BJ (cell line): ENCODE data around the gene TECPR2. TPM values are rescaled to one million over a fixed set of nuclear protein-coding genes. Genes with fewer than 3 reads are reported as not detected.

Experiments
- CTCF ChIA-PET: fragments of 350-600 bp; formaldehyde crosslinking; extraction: SDS; loops from one replicate; lab custom pipeline; 2021; ENCODE audit warnings: antibody characterized with exemption, inconsistent platforms; lab: Yijun Ruan, JAX
- POLR2A ChIA-PET: fragments of 300-600 bp; sonication (Branson Sonifier 250); formaldehyde crosslinking; extraction: SDS; loops from one replicate; lab custom pipeline; 2021; ENCODE audit warnings: antibody characterized with exemption; lab: Charles Lee
- DNase-seq: peaks from one replicate; pipeline ENCODE4 v3.0.0-alpha.2; 2011; ENCODE audit warnings: low read depth
- H3K27me3 ChIP-seq: 2 replicates; pipeline ENCODE4 v1.6.0; 2011; ENCODE audit warnings: low read length; ENCODE audit not compliant: control insufficient read depth, insufficient read depth
- H3K36me3 ChIP-seq: 2 replicates; pipeline ENCODE4 v1.5.1; 2011; ENCODE audit warnings: low read length; ENCODE audit not compliant: control insufficient read depth, insufficient read depth
- H3K4me3 ChIP-seq: 2 replicates; pipeline ENCODE4 v1.5.1; 2011; ENCODE audit warnings: low read depth, mild to moderate bottlenecking, control low read depth, low read length
- CTCF ChIP-seq: IDR thresholded peaks from 2 replicates; pipeline ENCODE4 v1.5.1; 2011; ENCODE audit warnings: low read depth, mild to moderate bottlenecking, control low read depth, inconsistent platforms, low read length, moderate library complexity; ENCODE audit not compliant: insufficient read depth
- polyA plus RNA-seq: library from polyadenylated mRNA; depleted of rRNA; stranded (reverse); fragments of >200 nt; gene quantifications from 2 replicates; pipeline ENCODE4 v1.2.3, GENCODE V29; 2011

The TECPR2 gene
- polyA plus RNA-seq, 1 experiment: 11.7 TPM

DNA sequence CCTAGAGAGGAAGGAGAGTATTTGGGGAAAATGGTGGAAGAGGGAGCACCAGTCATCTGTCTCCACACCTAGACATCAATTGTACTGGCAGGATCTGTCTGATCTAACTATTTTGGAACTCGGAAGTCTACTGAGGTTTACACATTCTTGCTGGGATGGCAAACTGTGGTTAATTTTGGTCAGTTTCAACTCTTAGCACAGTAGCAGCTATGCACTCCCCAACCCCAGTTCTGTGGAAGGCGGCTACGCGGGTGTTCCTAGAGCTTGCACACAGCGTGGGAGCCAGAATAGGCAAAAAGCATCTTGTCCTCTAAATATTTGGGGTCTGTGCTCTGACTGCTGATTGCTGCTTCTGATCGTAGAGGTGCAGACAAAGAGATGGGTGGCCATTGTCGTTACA, 33.8 kb downstream of the TECPR2 start:
- no peak overlapping the region for H3K4me3 ChIP-seq
- no peak for TF ChIP-seq CTCF
- CTCF ChIA-PET: interaction anchor here (0.6 kb wide), 1 partner anchor 29 kb away, joined by 3 read pairs; no protein-coding TSS in a partner anchor

DNA sequence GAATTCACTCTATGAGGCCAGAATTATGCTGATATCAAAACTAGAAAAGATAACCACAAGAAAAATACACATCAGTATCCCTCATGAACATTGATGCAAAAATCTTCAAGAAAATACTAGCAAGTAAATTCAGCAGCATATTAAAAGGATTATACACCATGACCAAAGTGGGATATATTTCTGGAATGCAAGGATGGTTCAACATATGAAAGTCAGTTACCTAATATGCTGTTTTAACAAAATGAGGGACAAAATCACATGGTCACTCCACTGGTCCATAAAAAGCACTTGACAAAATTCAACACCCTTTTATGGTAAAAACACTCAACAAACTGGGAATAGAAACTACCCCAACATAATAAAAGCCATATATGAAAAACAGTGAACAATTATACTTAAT, 40.3 kb downstream of the TECPR2 start:
- DNase-seq: no peak
- POLR2A ChIA-PET: no interaction called here

More for the DNA sequence above, 33.8 kb downstream of the TECPR2 start:
- POLR2A ChIA-PET: no interaction called here
- DNase-seq: no peak
- H3K27me3 ChIP-seq: no peaks in the 10 kb centered on the region
- H3K36me3 ChIP-seq: no peaks in the 10 kb centered on the region; the same call in none of the 2 replicates

GRCh38 chr14:102407258-102407657, 44.5 kb downstream of the TECPR2 start:
- CTCF ChIA-PET: no interaction called here
- TF ChIP-seq CTCF: no peak
- POLR2A ChIA-PET: no interaction called here
- H3K36me3 ChIP-seq: peaks cover 2% of the 10 kb centered on the region; the same call in 1 of the 2 replicates
- no peak overlapping the region for H3K4me3 ChIP-seq
- DNase-seq: no peak
- no peaks in the 10 kb centered on the region for H3K27me3 ChIP-seq

More for the DNA sequence above, 40.3 kb downstream of the TECPR2 start:
- Histone ChIP-seq H3K36me3 (peaks cover under 1% of the 10 kb centered on the region), H3K4me3 (no peak overlapping the region), H3K27me3 (no peaks in the 10 kb centered on the region)
- CTCF ChIA-PET: no interaction called here
- no peak for TF ChIP-seq CTCF

GRCh38 chr14:102408724-102409123, 46.0 kb downstream of the TECPR2 start:
- POLR2A ChIA-PET: no interaction called here
- no peak for DNase-seq

GRCh38 chr14:102415671-102416070, 52.9 kb downstream of the TECPR2 start:
- Histone ChIP-seq H3K27me3 (no peaks in the 10 kb centered on the region), H3K4me3 (no peak overlapping the region), H3K36me3 (peaks cover 8% of the 10 kb centered on the region)
- POLR2A ChIA-PET: no interaction called here
- no peak for DNase-seq
- TF ChIP-seq CTCF: no peak
- CTCF ChIA-PET: no interaction called here

More at GRCh38 chr14:102408724-102409123, 46.0 kb downstream of the TECPR2 start:
- H3K36me3 ChIP-seq: peaks cover 2% of the 10 kb centered on the region
- no peak overlapping the region for H3K4me3 ChIP-seq
- no peaks in the 10 kb centered on the region for H3K27me3 ChIP-seq
- CTCF ChIA-PET: interaction anchor here (0.7 to 1.1 kb wide), 4 partner anchors 10 to 969 kb away, joined by 3 to 4 read pairs (median 4); no protein-coding TSS in a partner anchor
- no peak for TF ChIP-seq CTCF
